Measurements from ENCODE around the gene RFX8.
"Not testable (repeated sequence)": the region's sequence is repeated elsewhere in the genome, so short reads cannot be mapped to it uniquely, and the experiment has no call there.

The RFX8 gene

GRCh38 chr2:101355401-101356054 is 119.4 kb downstream of the RFX8 start:
- H2BK5ac ChIP-seq (ENCODE audit: low read length): no peak overlapping the region

GRCh38 chr2:101354420-101355311 is 120.2 kb downstream of the RFX8 start:
- Histone ChIP-seq H3K79me2 (ENCODE audit: control insufficient read depth, insufficient read depth, low read length) (no peaks in the 10 kb centered on the region), H3K27ac (ENCODE audit: low read depth, low read length) (no peak overlapping the region), H2AK5ac (ENCODE audit: low read length) (no peak overlapping the region), H3K4me3 (ENCODE audit: low read length) (no peak overlapping the region), H4K8ac (ENCODE audit: low read depth, low read length) (no peak overlapping the region), H3K4ac (ENCODE audit: low read depth, low read length) (no peak overlapping the region), H3K79me1 (ENCODE audit: low read length) (no peaks in the 10 kb centered on the region), H3K4me2 (ENCODE audit: low read length) (no peak overlapping the region), H3K18ac (ENCODE audit: low read length) (no peak overlapping the region), H4K5ac (ENCODE audit: low read length) (no peak overlapping the region), H3K36me3 (ENCODE audit: control insufficient read depth, insufficient read depth, low read length) (no peaks in the 10 kb centered on the region), H3K27me3 (ENCODE audit: insufficient read depth, low read length, poor library complexity) (no peaks in the 10 kb centered on the region), H3K4me1 (ENCODE audit: control insufficient read depth, low read depth, low read length) (peaks cover under 1% of the 10 kb centered on the region), H2BK15ac (replicated peaks; ENCODE audit: low read depth) (no peak overlapping the region), H2BK120ac (ENCODE audit: low read depth, low read length) (no peak overlapping the region), H3K56ac (ENCODE audit: low read length) (no peak overlapping the region), H3K23ac (ENCODE audit: low read length) (no peak overlapping the region), H2BK5ac (ENCODE audit: low read length) (no peak overlapping the region), H3K9ac (ENCODE audit: low read length) (no peak overlapping the region)
- WGBS (ENCODE audit: extremely low coverage, insufficient coverage, low lambda C conversion rate): no CpG with 5 or more reads among the region's 21 CpGs
- DNase-seq: no peak

More at GRCh38 chr2:101355401-101356054, 119.4 kb downstream of the RFX8 start:
- Histone ChIP-seq H3K23ac (ENCODE audit: low read length) (no peak overlapping the region), H3K27ac (ENCODE audit: low read depth, low read length) (no peak overlapping the region), H3K36me3 (ENCODE audit: control insufficient read depth, insufficient read depth, low read length) (no peaks in the 10 kb centered on the region), H2AK5ac (ENCODE audit: low read length) (no peak overlapping the region), H3K4ac (ENCODE audit: low read depth, low read length) (no peak overlapping the region), H3K79me1 (ENCODE audit: low read length) (no peaks in the 10 kb centered on the region), H3K27me3 (ENCODE audit: insufficient read depth, low read length, poor library complexity) (no peaks in the 10 kb centered on the region), H3K9ac (ENCODE audit: low read length) (no peak overlapping the region), H3K56ac (ENCODE audit: low read length) (no peak overlapping the region), H3K18ac (ENCODE audit: low read length) (no peak overlapping the region), H2BK120ac (ENCODE audit: low read depth, low read length) (no peak overlapping the region), H4K8ac (ENCODE audit: low read depth, low read length) (no peak overlapping the region), H3K4me3 (ENCODE audit: low read length) (no peak overlapping the region), H3K4me2 (ENCODE audit: low read length) (no peak overlapping the region), H4K5ac (ENCODE audit: low read length) (no peak overlapping the region), H2BK15ac (replicated peaks; ENCODE audit: low read depth) (no peak overlapping the region), H3K4me1 (ENCODE audit: control insufficient read depth, low read depth, low read length) (peaks cover 3% of the 10 kb centered on the region), H3K79me2 (ENCODE audit: control insufficient read depth, insufficient read depth, low read length) (no peaks in the 10 kb centered on the region)
- WGBS (ENCODE audit: extremely low coverage, insufficient coverage, low lambda C conversion rate): no CpG with 5 or more reads among the region's 10 CpGs
- no peak for DNase-seq

GRCh38 chr2:101352631-101353030 is 122.3 kb downstream of the RFX8 start:
- H3K27me3 ChIP-seq (ENCODE audit: insufficient read depth, low read length, poor library complexity); H3K4me3 ChIP-seq (ENCODE audit: low read length); H2BK15ac ChIP-seq (replicated peaks; ENCODE audit: low read depth); H3K4me2 ChIP-seq (ENCODE audit: low read length); H2BK120ac ChIP-seq (ENCODE audit: low read depth, low read length); H3K27ac ChIP-seq (ENCODE audit: low read depth, low read length); H3K4me1 ChIP-seq (ENCODE audit: control insufficient read depth, low read depth, low read length); H3K4ac ChIP-seq (ENCODE audit: low read depth, low read length); DNase-seq; H2AK5ac ChIP-seq (ENCODE audit: low read length); H3K23ac ChIP-seq (ENCODE audit: low read length); H3K36me3 ChIP-seq (ENCODE audit: control insufficient read depth, insufficient read depth, low read length); H4K8ac ChIP-seq (ENCODE audit: low read depth, low read length); H3K79me1 ChIP-seq (ENCODE audit: low read length); H3K9ac ChIP-seq (ENCODE audit: low read length); H3K79me2 ChIP-seq (ENCODE audit: control insufficient read depth, insufficient read depth, low read length); H2BK5ac ChIP-seq (ENCODE audit: low read length); H3K18ac ChIP-seq (ENCODE audit: low read length); H3K56ac ChIP-seq (ENCODE audit: low read length); H4K5ac ChIP-seq (ENCODE audit: low read length): not testable (repeated sequence)
- no CpG with 5 or more reads among the region's 4 CpGs for WGBS (ENCODE audit: extremely low coverage, insufficient coverage, low lambda C conversion rate)

- no peak overlapping the region for H4K5ac ChIP-seq (ENCODE audit: low read length)
- no peak overlapping the region for H3K56ac ChIP-seq (ENCODE audit: low read length)
- H3K4ac ChIP-seq (ENCODE audit: low read depth, low read length): no peak overlapping the region
- no peak for DNase-seq
- no peak overlapping the region for H4K8ac ChIP-seq (ENCODE audit: low read depth, low read length)
- H2AK5ac ChIP-seq (ENCODE audit: low read length): no peak overlapping the region
- no peak overlapping the region for H3K27ac ChIP-seq (ENCODE audit: low read depth, low read length)
- H3K9ac ChIP-seq (ENCODE audit: low read length): no peak overlapping the region
- no peaks in the 10 kb centered on the region for H3K79me1 ChIP-seq (ENCODE audit: low read length)
- H2BK5ac ChIP-seq (ENCODE audit: low read length): no peak overlapping the region
- no peaks in the 10 kb centered on the region for H3K27me3 ChIP-seq (ENCODE audit: insufficient read depth, low read length, poor library complexity)
- H3K79me2 ChIP-seq (ENCODE audit: control insufficient read depth, insufficient read depth, low read length): no peaks in the 10 kb centered on the region
- H3K4me1 ChIP-seq (ENCODE audit: control insufficient read depth, low read depth, low read length): no peaks in the 10 kb centered on the region
- H3K23ac ChIP-seq (ENCODE audit: low read length): no peak overlapping the region
- no peak overlapping the region for H2BK15ac ChIP-seq (replicated peaks; ENCODE audit: low read depth)
- H3K4me3 ChIP-seq (ENCODE audit: low read length): no peak overlapping the region
- H3K4me2 ChIP-seq (ENCODE audit: low read length): no peak overlapping the region
- H3K18ac ChIP-seq (ENCODE audit: low read length): no peak overlapping the region
- no peaks in the 10 kb centered on the region for H3K36me3 ChIP-seq (ENCODE audit: control insufficient read depth, insufficient read depth, low read length)
- WGBS (ENCODE audit: extremely low coverage, insufficient coverage, low lambda C conversion rate): no CpG with 5 or more reads among the region's 7 CpGs
- no peak overlapping the region for H2BK120ac ChIP-seq (ENCODE audit: low read depth, low read length)
Observed at GRCh38 chr2:101351207-101351606, 123.7 kb downstream of the RFX8 start.

GRCh38 chr2:101349893-101350662 is 124.8 kb downstream of the RFX8 start:
- no peak for DNase-seq
- Histone ChIP-seq H3K9ac (ENCODE audit: low read length) (no peak overlapping the region), H3K4me3 (ENCODE audit: low read length) (no peak overlapping the region), H2BK15ac (replicated peaks; ENCODE audit: low read depth) (no peak overlapping the region), H3K79me2 (ENCODE audit: control insufficient read depth, insufficient read depth, low read length) (no peaks in the 10 kb centered on the region), H2AK5ac (ENCODE audit: low read length) (no peak overlapping the region), H3K56ac (ENCODE audit: low read length) (no peak overlapping the region), H3K36me3 (ENCODE audit: control insufficient read depth, insufficient read depth, low read length) (no peaks in the 10 kb centered on the region), H3K18ac (ENCODE audit: low read length) (no peak overlapping the region), H3K27me3 (ENCODE audit: insufficient read depth, low read length, poor library complexity) (no peaks in the 10 kb centered on the region), H2BK120ac (ENCODE audit: low read depth, low read length) (no peak overlapping the region), H3K4ac (ENCODE audit: low read depth, low read length) (no peak overlapping the region), H2BK5ac (ENCODE audit: low read length) (no peak overlapping the region), H3K79me1 (ENCODE audit: low read length) (no peaks in the 10 kb centered on the region), H4K8ac (ENCODE audit: low read depth, low read length) (no peak overlapping the region), H3K23ac (ENCODE audit: low read length) (no peak overlapping the region), H3K4me1 (ENCODE audit: control insufficient read depth, low read depth, low read length) (no peaks in the 10 kb centered on the region), H4K5ac (ENCODE audit: low read length) (no peak overlapping the region), H3K27ac (ENCODE audit: low read depth, low read length) (no peak overlapping the region), H3K4me2 (ENCODE audit: low read length) (no peak overlapping the region)
- WGBS (ENCODE audit: extremely low coverage, insufficient coverage, low lambda C conversion rate): no CpG with 5 or more reads among the region's 7 CpGs
